LNCAP (cell line): ENCODE data around the gene DHX38.
A peak's percentile ranks its signal among the peaks of the same experiment; 100 is the strongest.

ENCODE experiments used
- TF ChIP-seq, protein P1 (sequence below): fragments of 450-650 bp; IDR thresholded peaks from 2 replicates; pipeline ENCODE4 v1.5.1; 2017; ENCODE audit warnings: mild to moderate bottlenecking

Gene DHX38

GRCh38 chr16:72055911-72056310, 37.7 kb upstream of the DHX38 start:
- TF ChIP-seq, protein P1, sequence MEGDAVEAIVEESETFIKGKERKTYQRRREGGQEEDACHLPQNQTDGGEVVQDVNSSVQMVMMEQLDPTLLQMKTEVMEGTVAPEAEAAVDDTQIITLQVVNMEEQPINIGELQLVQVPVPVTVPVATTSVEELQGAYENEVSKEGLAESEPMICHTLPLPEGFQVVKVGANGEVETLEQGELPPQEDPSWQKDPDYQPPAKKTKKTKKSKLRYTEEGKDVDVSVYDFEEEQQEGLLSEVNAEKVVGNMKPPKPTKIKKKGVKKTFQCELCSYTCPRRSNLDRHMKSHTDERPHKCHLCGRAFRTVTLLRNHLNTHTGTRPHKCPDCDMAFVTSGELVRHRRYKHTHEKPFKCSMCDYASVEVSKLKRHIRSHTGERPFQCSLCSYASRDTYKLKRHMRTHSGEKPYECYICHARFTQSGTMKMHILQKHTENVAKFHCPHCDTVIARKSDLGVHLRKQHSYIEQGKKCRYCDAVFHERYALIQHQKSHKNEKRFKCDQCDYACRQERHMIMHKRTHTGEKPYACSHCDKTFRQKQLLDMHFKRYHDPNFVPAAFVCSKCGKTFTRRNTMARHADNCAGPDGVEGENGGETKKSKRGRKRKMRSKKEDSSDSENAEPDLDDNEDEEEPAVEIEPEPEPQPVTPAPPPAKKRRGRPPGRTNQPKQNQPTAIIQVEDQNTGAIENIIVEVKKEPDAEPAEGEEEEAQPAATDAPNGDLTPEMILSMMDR, result no peak

DNA sequence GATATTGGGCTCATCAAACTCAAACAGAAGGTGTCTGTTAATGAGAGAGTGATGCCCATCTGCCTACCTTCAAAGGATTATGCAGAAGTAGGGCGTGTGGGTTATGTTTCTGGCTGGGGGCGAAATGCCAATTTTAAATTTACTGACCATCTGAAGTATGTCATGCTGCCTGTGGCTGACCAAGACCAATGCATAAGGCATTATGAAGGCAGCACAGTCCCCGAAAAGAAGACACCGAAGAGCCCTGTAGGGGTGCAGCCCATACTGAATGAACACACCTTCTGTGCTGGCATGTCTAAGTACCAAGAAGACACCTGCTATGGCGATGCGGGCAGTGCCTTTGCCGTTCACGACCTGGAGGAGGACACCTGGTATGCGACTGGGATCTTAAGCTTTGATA, 33.2 kb upstream of the DHX38 start:
- TF ChIP-seq, protein P1, result no peak

DNA sequence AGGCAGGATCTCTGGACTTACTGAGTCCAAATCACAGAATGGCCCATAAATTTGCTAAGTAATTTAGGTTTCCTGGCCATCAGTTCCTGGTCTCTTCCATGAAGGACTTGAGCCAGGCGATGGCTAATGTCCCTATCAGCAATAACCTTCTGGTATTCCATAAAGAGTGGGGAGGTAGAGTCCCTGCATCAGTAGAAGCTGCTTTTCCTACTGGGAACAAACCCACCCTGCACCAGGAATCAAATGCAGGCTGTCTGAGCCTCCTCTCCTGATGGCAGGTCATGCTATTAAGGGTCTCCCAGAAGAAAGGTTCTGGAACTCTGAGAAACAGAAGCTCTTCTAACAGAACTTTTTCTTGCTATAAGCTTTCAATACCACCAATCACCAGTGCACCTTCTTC, 32.1 kb upstream of the DHX38 start:
- TF ChIP-seq, protein P1, result no peak

- TF ChIP-seq, protein P1, result no peak
These were observed 29.2 kb upstream of the DHX38 start for GRCh38 chr16:72064361-72064894.

GRCh38 chr16:72066747-72067146, 26.9 kb upstream of the DHX38 start:
- TF ChIP-seq, protein P1, result peak; percentile 60

- TF ChIP-seq, protein P1, result no peak
These were observed 24.7 kb upstream of the DHX38 start for GRCh38 chr16:72068930-72069329.

DNA sequence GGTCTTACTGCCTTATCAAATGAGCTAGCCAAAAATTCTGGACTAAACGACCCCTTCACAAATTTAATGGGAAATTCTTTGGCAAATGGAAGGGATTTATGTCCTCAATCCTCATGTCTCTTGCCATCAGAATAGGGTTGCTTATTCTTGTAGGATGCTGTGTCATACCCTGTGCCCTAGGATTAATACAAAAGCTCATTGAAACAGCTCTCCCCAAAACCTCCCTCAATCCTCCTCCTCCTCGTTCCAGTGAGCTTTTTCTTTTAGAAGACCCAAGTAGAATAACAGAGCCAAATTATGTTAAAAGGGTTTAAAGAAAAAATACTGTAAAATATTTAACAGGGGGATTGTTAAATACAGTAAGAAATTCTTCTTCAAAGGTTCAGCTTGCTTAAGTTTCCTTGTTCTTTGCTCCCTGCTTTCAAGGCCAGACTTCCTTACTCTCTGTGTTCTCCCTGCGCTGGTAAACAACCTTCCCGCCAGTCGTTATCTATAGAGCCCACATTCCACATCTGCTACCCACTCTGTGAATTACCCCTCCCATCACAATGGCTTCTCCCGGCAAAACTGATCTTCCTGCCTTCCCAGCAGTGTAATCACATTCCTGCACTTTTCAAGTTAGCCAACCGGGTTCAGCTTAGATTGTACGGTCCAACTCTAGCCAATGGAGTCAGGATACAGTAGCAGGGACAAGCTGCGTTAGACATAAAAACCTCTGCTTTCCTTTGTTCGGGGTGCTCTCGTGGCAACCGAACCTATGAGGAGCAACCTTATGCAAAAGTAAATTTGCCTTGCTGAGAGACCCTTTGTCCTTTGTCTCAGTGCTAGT, 20.9 kb upstream of the DHX38 start:
- TF ChIP-seq, protein P1, result no peak
